IPS-18a (cell line): Measurements from ENCODE around the gene CALHM2.

Experiments
- H3K27ac ChIP-seq: one replicate; pipeline ENCODE4 v1.5.1; 2013; ENCODE audit warnings: low read length
- H3K27me3 ChIP-seq: one replicate; pipeline ENCODE4 v1.6.1; 2013; ENCODE audit warnings: mild to moderate bottlenecking, low read length; ENCODE audit not compliant: control insufficient read depth, insufficient read depth
- H3K36me3 ChIP-seq: one replicate; pipeline ENCODE4 v1.6.1; 2013; ENCODE audit warnings: low read depth, low read length; ENCODE audit not compliant: control insufficient read depth
- H3K4me1 ChIP-seq: one replicate; pipeline ENCODE4 v1.6.1; 2013; ENCODE audit warnings: low read depth, low read length; ENCODE audit not compliant: control insufficient read depth
- H3K4me3 ChIP-seq: one replicate; pipeline ENCODE4 v1.5.1; 2013; ENCODE audit warnings: low read length
- H3K9ac ChIP-seq: one replicate; pipeline ENCODE4 v1.6.1; 2013; ENCODE audit warnings: mild to moderate bottlenecking, low read length, moderate library complexity
- H3K9me3 ChIP-seq: one replicate; pipeline ENCODE4 v1.6.1; 2013; ENCODE audit warnings: low read depth, low read length; ENCODE audit not compliant: control insufficient read depth

The CALHM2 gene, protein sequence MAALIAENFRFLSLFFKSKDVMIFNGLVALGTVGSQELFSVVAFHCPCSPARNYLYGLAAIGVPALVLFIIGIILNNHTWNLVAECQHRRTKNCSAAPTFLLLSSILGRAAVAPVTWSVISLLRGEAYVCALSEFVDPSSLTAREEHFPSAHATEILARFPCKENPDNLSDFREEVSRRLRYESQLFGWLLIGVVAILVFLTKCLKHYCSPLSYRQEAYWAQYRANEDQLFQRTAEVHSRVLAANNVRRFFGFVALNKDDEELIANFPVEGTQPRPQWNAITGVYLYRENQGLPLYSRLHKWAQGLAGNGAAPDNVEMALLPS

DNA sequence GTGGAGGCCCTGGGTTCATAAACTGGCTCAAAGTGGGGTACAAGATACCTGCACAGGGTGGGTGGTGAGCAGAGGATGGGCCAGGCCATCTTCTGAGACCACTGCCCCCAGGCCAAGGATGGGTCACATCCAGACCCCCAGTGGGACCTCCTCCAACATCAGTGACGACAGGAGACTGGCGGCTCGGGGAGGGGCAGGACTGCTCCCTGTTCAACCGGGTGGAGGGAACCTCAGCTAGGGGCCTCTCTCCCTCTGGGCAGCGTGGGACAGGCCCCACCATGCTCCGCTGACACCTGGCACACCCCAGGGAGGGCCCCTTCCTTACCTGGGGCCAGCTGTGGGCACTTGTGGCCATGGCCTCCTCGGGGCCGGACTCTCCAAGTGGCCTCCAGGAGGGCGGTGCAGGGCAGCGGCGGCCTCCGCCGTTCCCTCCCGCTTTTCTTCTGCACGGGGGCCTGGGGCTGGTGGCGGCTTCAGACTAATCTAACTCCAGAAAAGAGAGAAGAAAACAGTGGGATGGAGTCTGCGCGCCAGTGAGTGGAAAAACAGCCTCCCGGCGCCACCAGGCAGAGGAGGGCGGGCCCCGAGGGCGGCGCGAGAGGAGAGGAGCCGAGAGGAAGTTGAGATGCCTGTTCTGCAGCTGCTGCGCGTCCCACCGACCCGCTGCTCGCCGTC is at the start of gene CALHM2:
CALHM2 (minus strand) TSS at position 540 of the 675 bp plus-strand sequence. CDS start 2,429 bp downstream, outside the sequence.
- Histone ChIP-seq H3K9me3 (no peaks in the 10 kb centered on the region), H3K36me3 (peaks cover 8% of the 10 kb centered on the region), H3K4me1 (no peaks in the 10 kb centered on the region), H3K4me3 (no peak within 1 kb of the TSS), H3K27ac (no peak within 1 kb of the TSS), H3K9ac (no peak within 1 kb of the TSS), H3K27me3 (no peaks in the 10 kb centered on the region)

DNA sequence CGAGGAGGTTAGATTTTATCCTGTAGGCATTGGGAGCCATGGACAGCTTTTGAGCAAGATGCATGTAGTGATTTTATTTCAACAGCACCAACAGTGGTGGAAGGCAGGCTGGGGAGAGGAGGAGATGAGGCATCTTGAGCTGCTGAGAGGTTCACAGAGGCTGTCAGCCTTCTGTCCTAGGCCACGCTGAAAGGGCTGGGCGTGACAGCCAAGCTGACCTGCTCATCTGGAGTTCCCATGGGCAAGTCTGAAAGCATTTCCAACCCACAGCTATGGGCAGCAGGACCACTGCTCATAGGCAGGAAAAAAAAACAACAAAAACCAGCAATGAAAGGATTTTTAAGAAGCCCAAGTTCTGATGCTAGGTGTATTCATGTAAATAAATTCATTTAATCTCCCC is 49.0 kb upstream of the CALHM2 start:
- no peaks in the 10 kb centered on the region for H3K9me3 ChIP-seq
- no peak overlapping the region for H3K4me3 ChIP-seq
- peaks cover 14% of the 10 kb centered on the region for H3K27me3 ChIP-seq
- H3K9ac ChIP-seq = no peak overlapping the region
- no peaks in the 10 kb centered on the region for H3K36me3 ChIP-seq
- no peak overlapping the region for H3K27ac ChIP-seq
- peaks cover 2% of the 10 kb centered on the region for H3K4me1 ChIP-seq

DNA sequence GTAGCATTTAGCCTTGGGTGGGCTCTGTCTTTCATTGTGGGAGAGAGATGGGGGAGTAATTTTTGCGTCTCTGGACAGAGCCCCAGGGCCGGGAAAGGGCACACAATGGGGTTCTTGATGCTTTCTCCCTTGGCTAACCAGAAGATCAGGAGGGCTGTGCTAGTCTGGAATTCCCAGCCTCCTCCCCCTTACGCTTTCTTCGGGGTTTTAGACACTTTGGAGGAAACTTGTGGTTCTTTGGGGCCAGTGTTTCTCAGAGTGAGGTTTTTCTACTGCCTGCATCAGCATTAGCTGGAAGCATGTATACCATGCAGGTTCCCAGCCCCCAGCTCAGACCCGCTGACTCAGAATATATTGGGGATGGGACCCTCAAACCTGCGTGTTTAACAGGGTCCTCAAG is 48.3 kb upstream of the CALHM2 start:
- Histone ChIP-seq H3K4me3 (no peak overlapping the region), H3K36me3 (no peaks in the 10 kb centered on the region), H3K27ac (no peak overlapping the region), H3K9me3 (no peaks in the 10 kb centered on the region), H3K9ac (no peak overlapping the region), H3K4me1 (peaks cover 2% of the 10 kb centered on the region), H3K27me3 (peaks cover 17% of the 10 kb centered on the region)

DNA sequence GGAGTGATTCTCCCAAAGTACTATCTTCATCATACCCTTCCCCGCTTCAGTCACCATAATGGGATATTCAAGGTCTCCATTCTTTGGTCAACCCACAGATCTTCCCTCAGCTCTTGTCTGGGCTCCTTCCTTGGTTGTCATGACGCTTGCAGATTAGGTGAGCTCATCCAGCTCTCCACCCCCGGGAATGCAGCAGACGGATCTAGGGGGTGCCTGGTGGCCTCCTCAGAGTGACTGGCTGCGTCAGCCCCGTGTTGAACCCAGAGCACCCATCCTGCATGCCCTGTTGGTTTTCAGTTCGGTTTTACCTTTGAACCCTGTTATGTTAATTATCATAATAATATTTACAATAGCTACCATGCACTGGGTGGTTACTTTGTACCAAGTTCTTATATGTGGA is 47.7 kb upstream of the CALHM2 start:
- Histone ChIP-seq H3K27me3 (peaks cover 23% of the 10 kb centered on the region), H3K9ac (no peak overlapping the region), H3K4me3 (no peak overlapping the region), H3K4me1 (peaks cover 2% of the 10 kb centered on the region), H3K9me3 (no peaks in the 10 kb centered on the region), H3K27ac (no peak overlapping the region), H3K36me3 (no peaks in the 10 kb centered on the region)

DNA sequence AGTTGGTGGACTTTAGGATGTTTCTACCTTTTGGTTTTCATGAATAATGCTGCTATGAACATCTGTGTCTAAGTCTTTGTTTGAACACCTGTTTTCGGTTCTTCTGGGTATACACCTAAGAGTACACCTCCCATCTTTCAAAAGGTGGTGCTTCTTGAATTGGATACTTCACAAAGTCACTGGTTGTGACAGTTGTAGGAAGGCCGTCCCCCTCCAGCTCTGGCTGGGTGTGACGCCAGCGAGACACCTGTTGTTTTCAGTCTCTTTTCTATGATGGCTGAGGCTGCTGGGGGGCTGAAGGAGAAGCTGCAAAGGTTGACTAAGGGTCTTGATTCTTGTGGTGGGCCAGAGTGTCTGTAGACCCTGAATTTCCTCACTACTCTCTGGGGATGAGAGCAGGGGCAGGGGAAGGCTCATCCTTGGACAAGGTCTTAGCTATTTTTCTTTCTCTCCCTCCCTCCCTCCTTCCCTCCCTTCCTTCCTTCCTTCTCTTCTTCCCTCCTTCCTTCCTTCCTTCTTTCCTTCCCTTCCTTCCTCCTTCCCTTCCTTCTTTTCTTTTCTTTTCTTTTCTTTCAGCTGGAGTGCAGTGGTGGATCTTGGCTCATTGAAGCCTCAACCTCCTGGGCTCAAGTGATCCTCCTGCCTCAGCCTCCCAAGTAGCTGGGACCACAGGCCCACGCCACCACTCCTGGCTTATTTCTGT is 46.9 kb upstream of the CALHM2 start:
- peaks cover 31% of the 10 kb centered on the region for H3K27me3 ChIP-seq
- H3K27ac ChIP-seq = no peak overlapping the region
- H3K4me1 ChIP-seq = no peaks in the 10 kb centered on the region
- H3K9me3 ChIP-seq = no peaks in the 10 kb centered on the region
- H3K4me3 ChIP-seq = no peak overlapping the region
- no peak overlapping the region for H3K9ac ChIP-seq
- no peaks in the 10 kb centered on the region for H3K36me3 ChIP-seq

DNA sequence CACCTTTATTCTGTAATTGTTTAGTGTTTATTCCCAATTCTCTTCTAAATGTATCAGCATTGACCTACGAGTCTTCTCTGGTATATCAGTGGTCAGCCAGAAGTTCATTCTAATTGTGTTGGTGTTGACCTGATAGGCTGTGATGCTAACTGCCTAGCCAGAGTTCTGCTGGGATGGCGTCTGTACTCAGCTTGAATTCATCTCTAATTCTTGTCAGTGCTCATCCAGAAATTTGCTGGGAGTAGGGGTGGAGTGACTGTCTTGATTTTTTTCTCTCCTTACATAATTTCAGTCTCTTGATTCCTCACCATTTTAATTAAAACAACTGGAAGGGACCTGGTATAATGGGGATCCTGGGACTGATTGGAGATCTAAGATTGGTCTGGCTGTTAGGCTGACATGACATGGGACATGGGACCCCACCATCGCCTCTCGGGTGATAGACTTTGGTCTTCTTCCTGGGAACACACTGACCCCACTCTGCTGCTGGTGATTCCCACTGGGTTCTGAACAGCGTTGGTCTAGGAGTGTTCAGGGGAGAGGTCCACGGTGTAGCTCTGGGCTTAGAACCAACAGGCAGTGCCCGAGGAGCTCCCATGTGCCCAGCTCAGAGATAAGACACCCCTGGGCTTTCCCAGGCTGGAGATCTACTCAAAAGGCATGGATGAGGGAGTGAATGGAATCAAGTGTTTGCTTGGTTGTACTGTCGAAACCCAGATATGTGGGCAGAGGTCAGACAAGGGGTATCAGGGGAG is 45.2 kb upstream of the CALHM2 start:
- H3K4me3 ChIP-seq = no peak overlapping the region
- H3K36me3 ChIP-seq = no peaks in the 10 kb centered on the region
- no peaks in the 10 kb centered on the region for H3K9me3 ChIP-seq
- no peaks in the 10 kb centered on the region for H3K4me1 ChIP-seq
- peaks cover 48% of the 10 kb centered on the region for H3K27me3 ChIP-seq
- no peak overlapping the region for H3K9ac ChIP-seq
- no peak overlapping the region for H3K27ac ChIP-seq

DNA sequence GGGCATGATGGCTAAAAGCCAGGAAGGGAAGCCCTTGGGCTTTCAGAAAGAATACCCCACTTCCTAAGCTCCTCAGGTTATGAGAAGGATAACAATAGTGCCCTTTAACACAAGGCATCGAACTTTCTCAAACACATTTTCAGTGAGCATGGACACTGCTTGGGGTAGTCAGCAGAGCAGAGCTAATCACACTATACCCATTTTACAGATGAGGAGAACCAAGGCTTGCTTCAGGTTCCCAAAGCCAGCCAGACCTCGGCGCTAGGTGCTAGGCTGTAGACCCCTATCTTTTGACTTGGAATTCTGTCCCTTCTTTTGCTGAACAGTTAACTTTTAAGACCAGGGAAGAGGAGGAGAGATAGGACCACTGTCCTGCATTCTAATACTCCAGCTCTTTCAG is 43.2 kb upstream of the CALHM2 start:
- no peaks in the 10 kb centered on the region for H3K4me1 ChIP-seq
- no peak overlapping the region for H3K4me3 ChIP-seq
- H3K27ac ChIP-seq = no peak overlapping the region
- no peaks in the 10 kb centered on the region for H3K36me3 ChIP-seq
- peaks cover 52% of the 10 kb centered on the region for H3K27me3 ChIP-seq
- no peaks in the 10 kb centered on the region for H3K9me3 ChIP-seq
- H3K9ac ChIP-seq = no peak overlapping the region

DNA sequence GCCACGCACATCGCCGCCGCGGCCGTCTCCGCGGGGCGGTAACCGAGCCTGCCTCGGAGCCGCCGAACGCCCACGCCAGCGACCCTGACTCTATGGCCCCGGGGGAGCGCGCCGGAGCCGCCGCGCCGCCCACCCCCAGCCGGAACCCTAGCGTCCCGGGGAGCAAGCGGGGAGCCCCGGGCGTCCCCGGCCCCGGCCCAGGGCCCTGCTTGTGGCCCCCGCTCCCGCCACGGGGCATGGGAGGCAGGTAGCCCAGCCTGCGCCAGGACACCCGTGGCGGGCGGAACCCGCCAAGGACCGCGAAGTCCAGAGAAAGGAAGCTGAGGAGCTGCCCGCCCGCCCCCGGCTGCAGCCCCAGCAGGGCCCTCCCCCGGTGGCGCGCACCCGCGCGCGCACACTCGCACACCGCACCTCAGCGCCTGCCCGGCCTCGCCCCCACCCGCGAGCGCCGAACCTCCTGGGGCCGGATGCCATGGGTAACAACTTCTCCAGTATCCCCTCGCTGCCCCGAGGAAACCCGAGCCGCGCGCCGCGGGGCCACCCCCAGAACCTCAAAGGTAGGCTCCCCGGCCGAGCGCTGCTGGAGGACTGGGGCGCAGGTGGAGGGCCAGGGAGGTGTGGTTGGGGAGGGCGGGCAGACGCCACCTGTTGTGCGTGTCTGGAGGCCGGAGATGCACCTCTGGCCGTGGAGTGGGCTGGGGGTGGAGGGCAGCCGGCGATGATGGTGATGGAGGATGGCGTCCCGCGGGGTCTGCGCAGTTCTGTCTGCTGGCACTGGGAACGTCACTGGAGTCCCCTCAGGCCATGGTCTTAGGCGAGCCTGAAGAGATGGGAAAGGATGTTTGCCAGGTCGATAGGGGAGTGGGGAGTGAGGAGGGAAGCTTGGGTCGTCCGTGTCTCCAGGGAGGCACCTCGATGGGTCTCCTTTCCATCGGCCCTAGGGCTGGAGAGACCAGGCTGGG is 42.0 kb upstream of the CALHM2 start:
- peak overlapping the region; percentile 57 for H3K4me3 ChIP-seq
- H3K4me1 ChIP-seq = no peaks in the 10 kb centered on the region
- H3K9me3 ChIP-seq = no peaks in the 10 kb centered on the region
- H3K36me3 ChIP-seq = no peaks in the 10 kb centered on the region
- H3K9ac ChIP-seq = no peak overlapping the region
- H3K27ac ChIP-seq = no peak overlapping the region
- H3K27me3 ChIP-seq = peaks cover 52% of the 10 kb centered on the region

DNA sequence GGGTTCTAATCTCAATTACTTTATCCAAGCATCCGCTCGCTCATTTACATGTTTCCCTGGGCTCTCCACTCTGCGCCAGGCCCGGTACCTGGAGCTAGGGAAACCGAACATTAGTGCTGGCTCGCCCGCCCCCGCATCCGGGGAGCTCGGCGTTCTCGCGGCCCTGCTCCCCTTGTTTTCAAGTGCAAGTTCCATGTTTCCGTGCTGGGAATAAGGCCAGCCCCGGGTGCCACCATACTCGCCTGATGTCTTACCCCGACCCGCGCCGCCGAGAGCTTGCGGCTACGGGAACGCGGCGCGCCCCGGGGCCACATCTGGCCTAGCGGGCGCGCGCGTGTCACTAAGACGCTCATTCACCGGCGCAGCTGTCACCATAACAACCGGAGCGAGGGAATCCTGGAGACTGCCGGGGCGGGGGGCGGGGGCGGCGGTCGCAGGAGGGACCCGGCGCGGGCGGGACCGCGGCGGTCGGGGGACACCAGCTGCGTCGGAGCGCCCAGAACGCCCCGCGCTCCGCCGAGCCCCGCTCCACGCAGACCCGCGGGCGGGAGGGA is 41.3 kb upstream of the CALHM2 start, which contains the start of gene NEURL1:
NEURL1 (plus strand) TSS at position 344 of the 554 bp plus-strand sequence. CDS start 683 bp downstream, outside the sequence.
- H3K4me3 ChIP-seq = peak within 1 kb of the TSS; percentile 57
- no peak within 1 kb of the TSS for H3K27ac ChIP-seq
- H3K9me3 ChIP-seq = no peaks in the 10 kb centered on the region
- peaks cover 52% of the 10 kb centered on the region for H3K27me3 ChIP-seq
- H3K36me3 ChIP-seq = no peaks in the 10 kb centered on the region
- H3K4me1 ChIP-seq = no peaks in the 10 kb centered on the region
- no peak within 1 kb of the TSS for H3K9ac ChIP-seq

DNA sequence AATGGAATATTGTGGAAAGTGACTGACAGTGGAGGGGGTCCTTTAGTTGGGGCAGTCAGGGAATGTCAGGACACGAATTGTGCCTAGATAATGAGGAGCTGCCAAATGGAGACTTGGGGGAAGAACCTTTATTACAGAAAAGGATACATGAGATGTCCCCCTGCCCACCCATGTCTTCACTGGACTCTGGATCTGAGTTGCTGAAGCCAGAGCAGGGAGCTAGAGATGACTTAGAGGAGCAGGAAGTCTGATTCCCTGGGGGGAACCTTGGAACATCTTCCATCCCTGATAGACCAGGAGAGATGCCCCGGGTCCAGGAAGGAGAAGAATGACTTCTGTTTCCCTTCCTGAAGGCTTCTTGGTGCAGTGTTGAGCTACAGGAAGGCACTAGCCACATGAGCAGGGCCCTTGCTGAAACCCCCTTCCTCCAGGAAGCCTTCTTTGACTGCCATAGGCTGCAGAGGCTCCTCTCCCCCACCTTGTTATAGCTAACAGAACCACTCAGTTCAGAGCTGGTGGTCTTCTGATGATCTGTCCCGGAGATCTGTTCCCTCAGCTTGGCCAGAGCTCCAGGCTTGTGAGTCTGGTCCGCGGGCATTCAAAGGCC is 40.6 kb upstream of the CALHM2 start:
- no peaks in the 10 kb centered on the region for H3K9me3 ChIP-seq
- H3K36me3 ChIP-seq = no peaks in the 10 kb centered on the region
- no peak overlapping the region for H3K27ac ChIP-seq
- peaks cover 51% of the 10 kb centered on the region for H3K27me3 ChIP-seq
- H3K9ac ChIP-seq = no peak overlapping the region
- H3K4me3 ChIP-seq = peak overlapping the region; percentile 57
- H3K4me1 ChIP-seq = no peaks in the 10 kb centered on the region
